Activated CD4-positive, alpha-beta T cell treated with anti-CD3 and anti-CD28 coated beads, Interleukin-10, Interleukin-2, amounts not matched to agents 100 ng/mL and 50 ng/mL, durations not matched to agents 16 hours and 8 hours (primary cell): ENCODE data around the gene PTGER4.
"Not testable (repeated sequence)": the region's sequence is repeated elsewhere in the genome, so short reads cannot be mapped to it uniquely, and the experiment has no call there.

Experiments
- DNase-seq: peaks from one replicate; pipeline ENCODE4 v3.0.0-alpha.2; 2020

Gene PTGER4

DNA sequence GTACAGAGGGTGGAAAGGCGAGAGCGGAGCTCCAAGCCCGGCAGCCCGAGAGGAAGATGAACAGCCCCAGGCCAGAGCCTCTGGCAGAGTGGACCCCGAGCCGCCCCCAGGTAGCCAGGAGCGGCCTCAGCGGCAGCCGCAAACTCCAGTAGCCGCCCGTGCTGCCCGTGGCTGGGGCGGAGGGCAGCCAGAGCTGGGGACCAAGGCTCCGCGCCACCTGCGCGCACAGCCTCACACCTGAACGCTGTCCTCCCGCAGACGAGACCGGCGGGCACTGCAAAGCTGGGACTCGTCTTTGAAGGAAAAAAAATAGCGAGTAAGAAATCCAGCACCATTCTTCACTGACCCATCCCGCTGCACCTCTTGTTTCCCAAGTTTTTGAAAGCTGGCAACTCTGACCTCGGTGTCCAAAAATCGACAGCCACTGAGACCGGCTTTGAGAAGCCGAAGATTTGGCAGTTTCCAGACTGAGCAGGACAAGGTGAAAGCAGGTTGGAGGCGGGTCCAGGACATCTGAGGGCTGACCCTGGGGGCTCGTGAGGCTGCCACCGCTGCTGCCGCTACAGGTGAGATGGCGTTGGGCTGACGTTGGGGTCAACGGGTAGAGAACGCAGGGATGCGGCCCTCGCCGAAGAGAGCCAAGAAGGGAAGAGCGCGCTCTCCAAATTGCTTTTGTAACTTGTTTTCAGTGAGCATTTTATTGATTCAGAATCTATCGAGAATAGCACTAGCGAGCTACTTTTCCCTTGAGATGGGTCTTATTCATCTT, at the start of gene PTGER4:
Gene PTGER4 (plus strand): TSS at position 3 of the 769 bp plus-strand sequence. CDS start 1,079 bp downstream, outside the sequence.
- DNase-seq, result peak; percentile 61

DNA sequence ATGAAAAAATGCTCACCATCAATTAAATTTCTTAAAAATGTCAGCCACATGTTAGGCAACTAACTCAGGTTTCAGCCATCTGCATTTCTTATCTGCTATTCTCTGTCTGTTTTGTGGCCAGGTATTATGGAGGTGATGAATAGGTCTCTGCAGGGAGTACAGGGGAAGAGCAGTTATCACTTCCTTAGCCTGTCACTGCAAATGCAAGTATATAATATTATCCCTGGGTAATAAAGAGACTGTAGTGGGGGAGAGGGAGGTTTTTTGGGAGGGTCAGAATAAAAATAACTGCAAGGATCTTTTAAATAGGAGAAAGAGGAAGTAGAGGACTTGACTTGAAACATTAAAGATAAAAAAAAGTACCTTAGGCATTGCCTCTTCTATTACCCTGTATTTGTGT, 49.6 kb upstream of the PTGER4 start:
- DNase-seq, result no peak

DNA sequence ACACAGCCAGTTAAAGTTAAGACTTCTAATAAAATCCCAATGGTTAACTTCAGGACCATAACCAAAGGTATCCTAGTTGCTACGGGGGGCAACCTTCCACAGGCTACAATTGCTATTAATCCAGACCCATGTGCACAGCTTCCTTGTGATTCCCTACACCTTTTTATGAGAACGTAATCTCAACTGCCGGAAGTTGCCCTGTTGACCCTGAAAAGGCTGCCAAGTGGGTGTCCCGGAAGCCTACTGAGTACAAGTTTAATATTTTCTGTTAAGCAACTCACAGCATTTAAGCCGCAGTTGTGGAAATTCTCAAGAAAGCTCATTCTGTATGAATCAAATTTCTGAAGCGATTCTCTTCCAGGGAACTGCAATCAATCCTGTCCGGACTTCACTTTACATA, 48.5 kb upstream of the PTGER4 start:
- no peak for DNase-seq

DNA sequence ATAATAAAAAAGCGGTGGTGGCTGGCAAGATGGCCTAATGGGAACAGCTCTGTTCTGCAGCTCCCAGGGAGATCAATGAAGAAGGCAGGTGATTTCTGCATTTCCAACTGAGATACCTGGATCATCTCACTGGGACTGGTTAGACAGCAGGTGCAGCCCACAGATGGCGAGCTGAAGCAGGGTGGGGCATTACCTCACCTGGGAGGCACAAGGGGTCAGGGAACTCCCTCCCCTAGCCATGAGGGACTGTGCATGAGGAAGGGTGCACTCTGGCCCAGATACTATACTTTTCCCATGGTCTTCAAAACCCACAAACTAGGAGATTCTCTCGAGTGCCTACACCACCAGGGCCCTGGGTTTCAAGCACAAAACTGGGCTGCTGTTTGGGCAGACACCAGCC, 45.6 kb upstream of the PTGER4 start:
- no peak for DNase-seq

DNA sequence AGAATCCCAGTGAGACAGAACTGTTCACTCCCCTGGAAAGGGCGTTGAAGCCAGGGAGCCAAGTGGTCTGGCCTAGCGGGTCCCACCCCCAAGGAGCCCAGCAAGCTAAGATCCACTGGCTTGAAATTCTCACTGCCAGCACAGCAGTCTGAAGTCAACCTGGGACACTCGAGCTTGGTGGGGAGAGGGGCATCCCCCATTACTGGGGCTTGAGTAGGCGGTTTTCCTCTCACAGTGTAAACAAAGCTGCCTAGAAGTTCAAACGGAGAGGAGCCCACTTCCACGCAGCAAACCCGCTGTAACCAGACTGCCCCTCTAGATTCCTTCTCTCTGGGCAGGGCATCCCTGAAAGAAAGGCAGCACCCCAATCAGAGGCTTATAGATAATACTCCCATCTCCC, 45.1 kb upstream of the PTGER4 start:
- DNase-seq, result no peak

DNA sequence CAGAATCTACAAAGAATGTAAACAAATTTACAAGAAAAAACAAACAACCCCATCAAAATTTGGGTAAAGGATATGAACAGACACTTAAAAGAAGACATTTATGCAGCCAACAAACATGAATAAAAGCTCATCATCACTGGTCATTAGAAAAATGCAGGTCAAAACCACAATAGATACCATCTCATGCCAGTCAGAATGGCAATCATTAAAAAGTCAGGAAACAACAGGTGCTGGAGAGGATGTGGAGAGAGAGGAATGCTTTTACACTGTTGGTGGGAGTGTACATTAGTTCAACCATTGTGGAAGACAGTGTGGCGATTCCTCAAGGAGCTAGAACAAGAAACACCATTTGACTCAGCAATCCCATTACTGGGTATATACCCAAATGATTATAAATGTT, 40.2 kb upstream of the PTGER4 start:
- not testable (repeated sequence) for DNase-seq

DNA sequence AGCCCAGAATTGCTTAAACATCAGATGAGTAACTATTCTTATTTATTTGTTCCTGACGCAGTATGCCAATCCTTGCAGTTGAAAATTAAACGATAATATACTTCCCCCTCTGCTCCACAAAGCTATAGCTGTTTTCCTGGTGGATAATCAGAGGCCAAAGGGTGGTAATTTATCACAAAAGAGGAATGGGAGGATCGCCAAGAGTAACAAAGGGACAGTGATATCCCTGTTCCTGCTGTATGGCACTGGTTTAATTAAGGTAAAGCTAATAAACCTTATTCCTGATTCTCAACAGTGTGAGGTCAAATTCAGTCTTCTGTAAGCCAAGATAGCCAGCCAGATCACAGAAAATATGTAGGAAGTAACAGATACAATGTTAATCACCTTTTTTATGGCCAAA, 33.4 kb upstream of the PTGER4 start:
- DNase-seq, result no peak

DNA sequence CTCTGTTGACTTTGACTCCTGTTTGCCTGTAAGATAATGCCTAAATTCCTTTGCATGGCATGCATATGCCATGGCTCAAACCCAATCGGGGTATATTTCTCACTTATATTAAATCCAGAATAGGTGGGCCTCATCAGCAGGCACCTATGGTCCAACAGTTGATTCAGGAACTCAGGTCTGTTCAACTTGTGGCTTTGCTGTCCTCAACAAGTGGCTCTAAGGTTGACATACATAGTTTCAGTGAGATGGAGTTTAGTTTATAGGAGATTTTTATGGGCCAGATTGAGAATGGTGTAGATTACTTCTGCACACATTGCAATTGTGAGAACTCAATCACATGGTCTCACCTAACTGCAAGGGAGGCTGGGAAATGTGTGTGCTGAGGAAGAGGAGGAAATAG, 31.6 kb upstream of the PTGER4 start:
- no peak for DNase-seq

DNA sequence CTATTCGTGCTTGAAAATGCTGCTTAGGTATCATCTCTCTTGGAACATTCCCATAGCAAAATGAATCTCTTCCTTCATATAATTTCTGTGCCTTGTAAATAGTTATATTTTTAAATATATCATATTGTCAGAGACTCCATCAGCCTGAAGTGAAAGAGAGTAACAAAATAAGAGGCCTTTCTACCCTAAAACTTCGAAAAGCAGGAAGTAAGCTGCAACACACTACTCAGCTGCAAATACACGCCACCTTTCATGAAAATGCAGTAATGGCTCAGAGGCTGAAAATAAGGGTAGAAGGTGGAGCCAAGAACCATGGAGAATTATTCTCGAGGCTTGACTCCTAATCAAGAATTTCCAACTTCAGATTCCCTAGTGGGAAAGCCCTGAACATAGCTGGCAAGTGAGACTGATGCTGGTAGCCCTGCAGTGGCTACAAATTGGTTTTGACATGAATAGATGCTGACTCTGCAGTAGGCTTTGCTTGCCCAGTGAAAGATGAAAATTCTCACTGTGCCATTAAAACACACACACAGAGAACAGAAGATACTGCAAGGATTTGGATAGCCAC, 30.2 kb upstream of the PTGER4 start:
- no peak for DNase-seq

DNA sequence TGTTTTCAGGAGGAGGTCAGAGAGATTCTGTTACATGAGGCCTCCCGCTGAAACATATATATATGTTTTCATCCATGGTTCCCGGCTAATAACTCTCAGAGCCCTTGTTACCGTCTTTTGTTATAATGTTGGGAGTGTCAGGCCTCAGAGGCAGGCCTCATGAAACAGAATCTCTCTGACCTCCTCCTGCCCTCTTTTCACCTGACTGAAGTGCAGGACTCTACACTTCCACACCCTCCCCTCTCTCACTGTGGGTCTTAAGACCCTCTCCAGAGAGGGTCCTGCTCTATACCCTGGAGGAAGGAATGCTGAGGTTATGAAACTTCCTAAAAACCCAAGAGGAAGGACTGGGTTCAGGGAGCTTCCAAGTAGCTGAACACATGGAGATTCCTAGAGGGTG, 28.5 kb upstream of the PTGER4 start:
- no peak for DNase-seq

DNA sequence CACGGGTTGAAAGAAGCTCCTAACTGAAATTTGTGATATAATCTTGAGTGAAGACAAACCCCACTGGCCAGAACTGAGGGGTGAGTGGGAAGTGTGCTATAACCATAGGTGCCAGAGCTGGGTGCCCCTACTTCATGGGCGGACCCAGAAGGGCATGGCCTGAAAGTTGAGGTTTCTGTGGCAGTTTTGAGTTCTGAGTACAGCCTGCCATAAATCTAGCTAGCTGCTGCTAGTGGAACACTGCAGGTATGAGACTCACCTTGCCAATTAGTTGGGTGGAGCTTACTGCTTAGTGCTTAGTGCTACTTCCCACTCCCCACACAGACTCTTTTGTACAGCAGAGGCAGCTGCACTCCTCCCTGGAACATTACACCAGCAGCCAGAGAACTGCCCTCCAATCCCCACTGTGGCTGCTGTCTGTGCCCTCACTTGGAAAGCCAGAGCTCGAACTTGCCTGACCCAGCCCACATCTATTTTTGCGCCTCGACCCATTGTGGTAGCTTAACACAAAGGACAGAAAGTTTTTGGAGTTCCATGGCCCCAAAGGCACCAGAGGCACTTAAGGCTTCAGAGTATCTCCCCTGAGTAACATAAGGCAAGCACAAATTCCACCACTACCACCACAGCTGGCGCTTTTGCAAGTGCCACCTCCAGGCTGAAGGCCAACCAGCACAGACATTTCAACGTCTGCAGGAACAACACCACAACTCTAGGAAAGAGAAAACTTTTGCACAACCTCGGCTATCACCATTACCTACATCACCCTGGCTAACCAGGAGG, 27.1 kb upstream of the PTGER4 start:
- peak; percentile 68 for DNase-seq

DNA sequence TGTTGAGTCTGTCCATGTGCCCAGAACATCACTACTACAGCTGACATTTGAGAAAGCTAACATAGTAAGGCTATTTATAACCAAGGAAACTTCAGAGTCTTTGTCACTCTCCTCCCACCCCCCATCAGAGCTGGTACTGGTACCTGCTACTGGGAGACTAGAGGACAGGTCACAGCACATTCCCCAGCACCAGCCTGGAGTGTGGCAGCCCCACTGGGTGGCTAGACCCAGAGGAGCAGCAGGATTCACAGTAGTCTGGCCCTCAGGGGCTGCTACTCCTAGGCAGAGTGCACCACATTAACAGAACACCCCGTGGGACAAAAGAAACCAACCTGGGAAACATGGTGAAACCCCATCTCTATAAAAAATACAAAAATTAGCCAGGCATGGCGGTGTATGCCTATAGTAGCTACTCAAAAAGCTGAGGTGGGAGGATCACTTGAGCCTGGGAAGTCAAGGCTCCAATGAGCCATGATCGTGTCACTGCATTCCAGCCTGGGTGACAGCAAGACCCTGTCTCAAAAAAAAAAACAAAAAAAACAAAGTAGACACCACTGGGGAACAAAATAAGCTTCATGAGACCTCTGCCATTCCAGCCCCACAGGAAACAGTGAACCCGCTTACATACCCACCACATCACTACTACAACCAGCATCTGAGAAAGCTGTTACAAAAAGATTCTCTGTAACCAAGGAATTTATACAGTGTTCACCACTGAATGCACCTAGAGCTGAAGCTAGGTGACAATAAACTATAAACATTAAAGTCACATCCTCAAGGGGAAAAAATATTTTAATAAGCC, 26.3 kb upstream of the PTGER4 start:
- peak; percentile 26 for DNase-seq

DNA sequence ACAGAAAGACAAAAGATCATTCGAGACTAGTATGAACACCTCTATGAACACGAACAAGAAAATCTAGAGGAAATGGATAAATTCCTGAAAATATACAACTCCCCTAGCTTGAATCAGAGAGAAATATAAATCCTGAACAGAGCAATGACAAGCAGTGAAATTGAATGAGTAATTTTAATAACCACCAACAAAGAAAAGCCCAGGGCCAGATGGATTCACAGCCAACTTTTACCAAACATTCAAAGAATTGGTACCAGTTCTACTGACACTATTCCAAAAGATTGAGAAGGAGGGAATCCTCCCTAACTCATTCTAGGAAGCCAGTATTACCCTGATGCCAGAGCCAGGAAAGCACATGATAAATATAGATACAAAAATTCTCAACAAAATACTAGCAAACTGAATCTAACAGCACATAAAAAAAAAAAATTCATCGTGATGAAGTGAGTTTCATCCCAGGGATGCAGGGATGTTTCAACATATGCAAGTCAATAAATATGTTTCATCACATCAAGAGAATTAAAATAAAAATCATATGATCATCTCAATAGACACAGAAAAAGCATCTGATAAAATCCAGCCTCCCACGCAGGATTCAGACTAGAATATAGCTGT, 25.2 kb upstream of the PTGER4 start:
- DNase-seq, result peak; percentile 26

DNA sequence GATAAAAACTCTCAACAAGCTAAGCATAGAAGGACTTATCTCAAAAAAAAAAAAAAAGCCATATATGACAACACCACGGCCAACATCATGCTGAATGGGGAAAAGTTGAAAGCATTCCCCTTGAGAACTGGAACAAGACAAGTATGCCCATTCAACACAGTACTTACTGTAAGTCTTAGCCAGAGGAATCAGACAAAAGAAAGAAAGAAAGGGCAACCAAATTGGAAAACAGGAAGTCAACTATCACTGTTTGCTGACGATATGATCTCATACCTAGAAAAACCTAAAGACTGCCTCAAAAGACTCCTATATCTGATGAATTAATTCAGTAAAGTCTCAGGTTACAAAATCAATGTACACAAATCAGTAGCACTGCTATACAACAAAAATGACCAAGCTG, 24.6 kb upstream of the PTGER4 start:
- DNase-seq, result peak; percentile 75

DNA sequence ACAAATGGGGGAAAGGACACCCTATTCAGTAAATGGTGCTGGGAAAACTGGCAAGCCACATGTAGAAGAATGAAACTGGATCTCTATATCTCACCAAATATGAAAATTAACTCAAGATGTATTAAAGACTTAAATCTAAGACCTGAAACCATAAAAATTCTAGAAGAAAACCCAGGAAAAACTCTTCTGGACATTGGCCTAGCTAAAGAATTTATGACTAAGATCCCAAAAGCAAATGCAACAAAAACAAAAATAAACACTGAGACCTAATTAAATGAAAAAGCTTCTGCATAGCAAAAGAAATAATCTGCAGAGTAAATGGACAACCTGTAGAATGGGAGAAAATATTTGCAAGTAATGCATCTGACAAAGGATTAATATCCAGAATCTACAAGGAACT, 23.6 kb upstream of the PTGER4 start:
- DNase-seq, result not testable (repeated sequence)

DNA sequence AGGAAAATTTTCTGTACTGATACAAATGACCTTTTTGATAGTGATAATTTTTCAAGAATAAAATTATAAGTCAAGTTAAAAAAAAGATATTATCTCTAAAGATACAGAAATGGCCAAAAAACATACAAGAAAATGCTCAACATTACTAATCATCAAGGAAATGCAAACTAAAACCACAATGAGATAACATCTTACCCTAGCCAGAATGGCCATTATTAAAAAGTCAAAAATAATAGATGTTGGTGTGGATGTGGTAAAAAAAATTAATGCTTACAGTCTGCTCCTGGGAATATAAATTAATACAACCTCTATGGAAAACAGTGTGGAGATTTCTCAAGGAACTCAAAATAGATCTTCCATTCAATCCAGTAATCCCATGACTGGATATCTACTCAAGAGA, 22.9 kb upstream of the PTGER4 start:
- DNase-seq, result no peak

DNA sequence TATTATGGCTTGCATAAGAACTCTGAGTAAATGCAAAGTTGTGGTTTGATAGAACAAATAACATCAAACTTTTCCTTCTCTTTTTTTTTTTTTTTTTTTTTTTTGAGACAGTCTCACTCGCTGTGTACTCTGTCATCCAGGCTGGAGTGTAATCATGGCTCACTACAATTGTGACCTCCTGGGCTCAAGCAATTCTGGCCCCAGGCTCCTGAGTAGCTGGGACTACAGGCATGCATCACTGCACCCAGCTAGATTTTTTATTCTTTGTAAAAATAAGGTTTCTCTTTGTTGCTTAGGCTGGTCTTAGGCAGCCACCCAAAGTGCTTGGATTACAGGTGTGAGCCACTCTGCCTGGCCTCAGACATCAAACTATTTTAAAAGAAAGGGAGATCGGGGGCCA, 19.0 kb upstream of the PTGER4 start:
- DNase-seq, result no peak

DNA sequence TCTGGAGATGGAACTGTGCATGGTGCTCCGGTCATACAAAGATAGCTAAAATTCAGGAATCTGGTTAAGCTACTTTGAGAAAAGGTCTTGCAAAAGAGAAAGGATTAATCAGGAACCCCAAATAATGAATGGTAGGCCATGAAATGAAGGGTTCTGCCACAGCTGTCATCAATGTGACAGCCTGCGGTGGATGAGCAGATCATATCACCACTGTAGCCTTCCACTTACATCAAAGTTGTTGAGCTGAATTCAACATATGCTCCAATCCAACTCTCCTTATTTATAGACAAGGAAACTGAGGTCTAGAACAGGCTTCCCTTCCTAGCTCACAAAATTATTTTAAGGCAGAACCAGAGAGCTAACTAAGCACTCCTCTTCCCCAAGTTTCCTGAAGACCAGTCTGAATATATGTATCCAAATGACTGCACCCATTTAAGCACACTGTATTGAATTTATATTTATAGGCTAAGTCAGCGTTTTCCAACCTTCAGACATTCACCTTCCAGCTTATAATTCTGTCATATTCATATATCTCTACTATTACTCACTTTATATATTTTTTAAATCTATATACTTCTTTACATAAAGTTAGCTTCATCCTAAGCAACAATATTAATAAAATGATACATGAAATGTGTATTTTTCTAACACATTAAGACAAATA, 13.9 kb upstream of the PTGER4 start:
- DNase-seq, result no peak

DNA sequence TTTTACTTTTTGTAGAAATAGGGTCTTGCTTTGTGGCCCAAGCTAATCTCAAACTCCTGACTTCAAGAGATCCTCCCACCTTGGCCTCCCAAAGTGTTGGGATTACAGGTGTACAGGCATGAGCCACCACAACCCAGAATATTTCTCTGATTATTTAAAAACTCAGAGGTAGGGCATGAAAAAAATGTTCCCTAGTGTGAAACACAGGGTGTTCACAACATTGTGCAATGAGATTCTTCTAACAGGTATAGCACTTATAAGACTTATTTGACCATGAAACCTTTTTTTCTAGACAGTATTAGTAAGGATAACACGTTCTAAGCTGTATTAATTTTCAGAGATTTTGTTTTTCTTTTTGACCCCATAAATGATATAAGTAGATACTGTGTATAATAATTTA, 13.1 kb upstream of the PTGER4 start:
- DNase-seq, result no peak

DNA sequence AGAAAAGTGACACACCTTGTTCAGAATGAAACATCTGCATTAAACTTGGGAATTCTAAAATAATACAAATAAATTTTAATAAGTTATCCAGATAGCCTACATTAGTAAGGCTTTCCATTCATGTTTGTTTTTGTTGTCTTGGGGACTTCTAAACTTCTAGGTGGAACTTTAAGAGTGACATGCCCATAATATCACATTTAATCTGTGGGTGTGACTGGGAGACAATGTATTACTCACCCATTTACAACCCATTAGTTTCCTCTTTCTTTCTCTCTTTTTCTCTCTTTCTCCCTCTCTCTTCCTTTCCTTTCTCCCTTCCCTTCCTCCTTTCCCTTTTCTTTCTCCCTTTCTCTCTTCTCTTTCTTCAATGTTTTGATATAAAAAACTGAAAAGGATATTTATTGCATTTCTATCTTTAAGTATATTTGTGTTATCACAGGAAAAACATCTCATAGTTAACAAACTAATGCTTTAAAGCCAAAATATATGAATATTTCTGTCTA, 12.5 kb upstream of the PTGER4 start:
- no peak for DNase-seq

DNA sequence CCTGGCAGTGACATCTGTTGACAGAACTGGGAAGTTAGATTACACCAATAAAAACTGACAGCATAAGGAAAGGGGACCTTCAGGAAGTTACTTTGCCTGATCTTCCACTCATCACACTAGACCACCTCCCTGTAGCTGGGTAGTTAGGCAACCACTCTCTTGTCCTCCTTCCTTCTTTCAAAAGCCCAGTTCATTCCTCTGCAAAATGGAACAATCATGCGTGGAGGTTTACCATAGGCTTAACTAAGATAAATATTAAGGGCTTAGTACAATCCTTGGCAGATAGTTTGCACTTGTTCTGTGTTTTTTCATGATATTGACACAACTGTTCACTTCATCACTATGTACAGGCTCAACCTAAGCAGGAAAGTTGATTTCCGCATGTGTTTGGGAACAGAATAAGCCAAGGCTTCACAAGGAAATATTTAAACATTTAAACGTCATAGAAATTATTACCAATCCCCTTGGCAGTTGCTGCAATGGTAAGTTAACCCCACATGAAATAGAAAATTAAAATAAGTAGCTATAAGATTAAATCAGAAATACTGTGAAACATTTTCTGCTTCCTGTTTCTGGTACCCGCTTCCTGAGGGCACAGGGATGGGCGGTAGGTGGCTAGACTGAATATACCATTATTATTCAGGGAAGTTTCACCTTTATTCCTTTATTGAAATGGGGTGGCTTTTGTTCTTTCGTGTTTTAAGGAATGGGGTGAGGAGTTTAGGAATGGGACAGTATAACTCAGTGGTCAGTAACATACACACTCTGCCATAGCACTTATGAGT, 9.9 kb upstream of the PTGER4 start:
- DNase-seq, result no peak
